Stomach (tissue), 9 donors: Measurements from ENCODE around the gene LTO1. TPM values are rescaled to one million over a fixed set of nuclear protein-coding genes. Genes with fewer than 3 reads are reported as not detected.
"Not testable (repeated sequence)": the region's sequence is repeated elsewhere in the genome, so short reads cannot be mapped to it uniquely, and the experiment has no call there.

Source experiments
- DNase-seq, 2 donors: peaks; one replicate each; pipeline versions ENCODE4 v3.0.0 to v3.0.0-alpha.2; 2013 to 2019
- H3K27ac ChIP-seq, 5 donors: fragments of 200-600 bp in 4 of 5; sonication (generic) in 4 of 5; one replicate each; pipeline ENCODE4 v1.5.1; 2013 to 2019; ENCODE audit warnings: mild to moderate bottlenecking in 1 of 5, moderate library complexity in 1 of 5
- H3K27me3 ChIP-seq, 3 donors: fragments of 200-600 bp; sonication (generic); one replicate each; pipeline ENCODE4 v1.5.1; 2017 to 2019; ENCODE audit warnings: mixed run types in 1 of 3
- H3K36me3 ChIP-seq, 4 donors: fragments of 200-600 bp; sonication (generic); 1 replicate in 3 of 4; 2 replicates in 1 of 4; pipeline ENCODE4 v1.5.1; 2016 to 2019
- H3K4me1 ChIP-seq, 4 donors: fragments of 200-600 bp; sonication (generic); one replicate each; pipeline ENCODE4 v1.5.1; 2016 to 2019
- H3K4me3 ChIP-seq, 4 donors: fragments of 200-600 bp; sonication (generic) in 3 of 4; one replicate each; pipeline ENCODE4 v1.5.1; 2016 to 2019; ENCODE audit warnings: mild to moderate bottlenecking in 1 of 4
- H3K9me3 ChIP-seq, 4 donors: fragments of 200-600 bp; sonication (generic); one replicate each; pipeline ENCODE4 v1.5.1; 2016 to 2019
- CTCF ChIP-seq, 7 experiments: fragments of 450-650 bp in 4 of 7; fragments of 200-600 bp in 3 of 7; sonication (generic) in 3 of 7; IDR thresholded peaks; one replicate each; pipeline ENCODE4 v1.5.1; 2016 to 2019; ENCODE audit warnings: antibody characterized with exemption in 7 of 7, control low read depth in 2 of 7, mild to moderate bottlenecking in 1 of 7
- EP300 ChIP-seq: sonication (generic); formaldehyde crosslinking; IDR thresholded peaks from one replicate; pipeline ENCODE4 v1.6.1; 2017; ENCODE audit warnings: antibody characterized with exemption
- POLR2A ChIP-seq, 4 donors: fragments of 450-650 bp; IDR thresholded peaks; one replicate each; pipeline ENCODE4 v1.6.1; 2016; ENCODE audit warnings: antibody characterized with exemption in 4 of 4, control low read depth in 2 of 4, mild to moderate bottlenecking in 1 of 4, moderate library complexity in 1 of 4
- POLR2AphosphoS5 ChIP-seq, 3 donors: sonication (generic); formaldehyde crosslinking; IDR thresholded peaks; one replicate each; pipeline ENCODE4 v1.6.1; 2016; ENCODE audit warnings: antibody characterized with exemption in 3 of 3
- WGBS, 5 donors: extraction: QIAGEN DNeasy Blood & Tissue Kit in 3 of 5; methylation state at CpG; one replicate each; pipeline versions ENCODE4 v1.1.5 to v1.1.7; 2013 to 2018; 5-methylcytosine and 5-hydroxymethylcytosine counted together
- intact Hi-C: fragments of 100-400 bp; cut with DNase I; formaldehyde crosslinking; loops from one replicate; pipeline ENCODE4 v1.15.1; 2023; ENCODE audit warnings: low total_unique reads
- polyA plus RNA-seq, 3 donors: library from polyadenylated mRNA; stranded (reverse); fragments of 200-250 nt; gene quantifications; one replicate each; pipeline ENCODE4 v1.2.3, GENCODE V29; 2013
- total RNA-seq, 5 donors: library from RNA; depleted of rRNA; stranded (reverse); fragments of >200 nt; gene quantifications; one replicate each; pipeline versions ENCODE4 v1.1.0 to v1.2.3, GENCODE V29; 2014 to 2016
- donor health status: healthy with polysubstance abuse.
- donor health status: Bipolar disorder and iron deficiency.
- donor health status: healthy.

LTO1 gene
- total and polyA plus RNA-seq, 8 donors = 2.3 to 107 (median 23.3) TPM

GRCh38 chr11:69630017-69630416, 45.1 kb downstream of the LTO1 start:
- H3K27me3 ChIP-seq = peaks cover 0 to 58% (median 3%) of the 10 kb centered on the region in 3 donors
- DNase-seq = no peak
- WGBS, 5 donors = 92 to 100% (median 97%) methylated on average over 2 of the region's 2 CpGs
- peaks cover 0 to 18% (median 14%) of the 10 kb centered on the region in 4 donors for H3K9me3 ChIP-seq
- peaks cover 0 to 1% (median 0%) of the 10 kb centered on the region in 4 donors for H3K4me1 ChIP-seq
- H3K4me3 ChIP-seq = no peak overlapping the region
- TF ChIP-seq EP300 = no peak
- intact Hi-C loops = no loop called here
- no peak overlapping the region for H3K27ac ChIP-seq
- no peaks in the 10 kb centered on the region for H3K36me3 ChIP-seq

- DNase-seq = no peak
- TF ChIP-seq CTCF (IDR thresholded peaks at IDR 0.05) (no peak), POLR2A (IDR thresholded peaks at IDR 0.05) (no peak), POLR2AphosphoS5 (IDR thresholded peaks at IDR 0.05) (no peak), EP300 (no peak)
- no peaks in the 10 kb centered on the region for H3K36me3 ChIP-seq
- H3K27ac ChIP-seq = no peak overlapping the region
- 82 to 85% (median 83%) methylated on average over 13 to 14 of the region's 14 CpGs for WGBS, 5 donors
- H3K27me3 ChIP-seq = peaks cover 0 to 56% (median 3%) of the 10 kb centered on the region in 3 donors
- peaks cover 0 to 4% (median 0%) of the 10 kb centered on the region in 4 donors for H3K4me1 ChIP-seq
- H3K4me3 ChIP-seq = no peak overlapping the region
- intact Hi-C loops = no loop called here
- H3K9me3 ChIP-seq = peaks cover 0 to 18% (median 14%) of the 10 kb centered on the region in 4 donors
These were observed 47.6 kb downstream of the LTO1 start for GRCh38 chr11:69627551-69627950.

GRCh38 chr11:69625476-69625875, 49.7 kb downstream of the LTO1 start:
- peaks cover 0 to 18% (median 14%) of the 10 kb centered on the region in 4 donors for H3K9me3 ChIP-seq
- 75 to 82% (median 78%) methylated on average over 10 of the region's 10 CpGs for WGBS, 5 donors

GRCh38 chr11:69624293-69624692, 50.9 kb downstream of the LTO1 start:
- no peak for TF ChIP-seq POLR2AphosphoS5 (IDR thresholded peaks at IDR 0.05)
- no peak for TF ChIP-seq POLR2A (IDR thresholded peaks at IDR 0.05)
- TF ChIP-seq CTCF (IDR thresholded peaks at IDR 0.05) = no peak
- TF ChIP-seq EP300 = no peak
- Histone ChIP-seq H3K27me3 (peaks cover 0 to 56% (median 3%) of the 10 kb centered on the region in 3 donors), H3K9me3 (peaks cover 0 to 9% (median 6%) of the 10 kb centered on the region in 4 donors), H3K27ac (no peak overlapping the region), H3K4me1 (peaks cover 0 to 4% (median 0%) of the 10 kb centered on the region in 4 donors), H3K4me3 (no peak overlapping the region), H3K36me3 (no peaks in the 10 kb centered on the region)
- WGBS, 5 donors = 67 to 87% (median 77%) methylated on average over 1 of the region's 1 CpG
- DNase-seq = no peak
- intact Hi-C loops = no loop called here

More at GRCh38 chr11:69625476-69625875, 49.7 kb downstream of the LTO1 start:
- peaks cover 0 to 4% (median 0%) of the 10 kb centered on the region in 4 donors for H3K4me1 ChIP-seq
- intact Hi-C loops = no loop called here
- no peak overlapping the region for H3K27ac ChIP-seq
- H3K36me3 ChIP-seq = no peaks in the 10 kb centered on the region
- TF ChIP-seq CTCF (IDR thresholded peaks at IDR 0.05) (no peak), EP300 (no peak), POLR2AphosphoS5 (IDR thresholded peaks at IDR 0.05) (no peak)
- no peak for DNase-seq
- peaks cover 0 to 61% (median 3%) of the 10 kb centered on the region in 3 donors for H3K27me3 ChIP-seq
- no peak overlapping the region for H3K4me3 ChIP-seq

GRCh38 chr11:69622097-69622681, 53.0 kb downstream of the LTO1 start:
- H3K27ac ChIP-seq, intact Hi-C loops, H3K9me3 ChIP-seq, H3K4me1 ChIP-seq, H3K36me3 ChIP-seq, H3K4me3 ChIP-seq, DNase-seq: not testable (repeated sequence)
- peaks cover 0 to 38% (median 0%) of the 10 kb centered on the region in 3 donors for H3K27me3 ChIP-seq
- 77 to 87% (median 79%) methylated on average over 7 to 8 of the region's 8 CpGs for WGBS, 5 donors
